Femur (tissue), 1 donor: Measurements from ENCODE around the gene EIF2AK3.
A peak's percentile ranks its signal among the peaks of the same experiment; 100 is the strongest.
"Not testable (repeated sequence)": the region's sequence is repeated elsewhere in the genome, so short reads cannot be mapped to it uniquely, and the experiment has no call there.

Experiments used
- DNase-seq: peaks from one replicate; pipeline ENCODE4 v3.0.0-alpha.2; 2017

Gene EIF2AK3

DNA sequence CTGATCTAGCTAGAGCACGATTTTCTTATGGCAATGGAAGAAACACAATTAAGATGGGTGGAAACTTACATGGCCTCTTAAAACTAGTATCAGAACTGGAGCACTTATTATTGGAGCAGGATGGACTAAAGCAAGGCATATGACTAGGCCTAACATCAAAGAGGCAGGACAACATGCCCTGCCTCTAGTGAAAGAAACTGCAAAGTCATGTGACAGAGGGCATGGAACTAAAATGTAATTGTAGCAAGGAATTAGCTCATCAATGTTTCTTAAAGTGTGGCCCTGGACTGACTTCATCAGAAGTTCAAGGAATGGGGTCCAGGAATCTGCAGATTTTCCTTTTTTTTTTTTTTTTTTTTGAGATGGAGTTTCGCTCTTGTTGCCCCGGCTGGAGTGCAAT is 5.3 kb upstream of the EIF2AK3 start:
- no peak for DNase-seq

DNA sequence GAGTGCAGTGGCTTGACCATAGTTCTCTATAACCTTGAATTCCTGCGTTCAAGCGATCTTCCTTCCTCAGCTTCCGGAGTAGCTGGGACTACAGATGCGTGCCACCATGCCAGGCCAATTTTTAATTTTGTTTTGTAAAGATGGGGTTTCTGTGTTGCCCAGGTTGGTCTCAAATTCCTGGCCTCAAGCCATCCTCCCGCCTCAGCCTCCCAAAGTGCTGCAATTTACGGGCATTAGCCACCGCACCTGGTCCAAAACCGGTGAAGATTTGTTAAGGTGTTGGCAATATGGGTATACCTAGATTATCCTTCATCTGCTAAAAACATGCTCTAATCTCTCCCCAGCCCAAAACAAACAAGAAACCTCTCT is 1.3 kb upstream of the EIF2AK3 start:
- no peak for DNase-seq

DNA sequence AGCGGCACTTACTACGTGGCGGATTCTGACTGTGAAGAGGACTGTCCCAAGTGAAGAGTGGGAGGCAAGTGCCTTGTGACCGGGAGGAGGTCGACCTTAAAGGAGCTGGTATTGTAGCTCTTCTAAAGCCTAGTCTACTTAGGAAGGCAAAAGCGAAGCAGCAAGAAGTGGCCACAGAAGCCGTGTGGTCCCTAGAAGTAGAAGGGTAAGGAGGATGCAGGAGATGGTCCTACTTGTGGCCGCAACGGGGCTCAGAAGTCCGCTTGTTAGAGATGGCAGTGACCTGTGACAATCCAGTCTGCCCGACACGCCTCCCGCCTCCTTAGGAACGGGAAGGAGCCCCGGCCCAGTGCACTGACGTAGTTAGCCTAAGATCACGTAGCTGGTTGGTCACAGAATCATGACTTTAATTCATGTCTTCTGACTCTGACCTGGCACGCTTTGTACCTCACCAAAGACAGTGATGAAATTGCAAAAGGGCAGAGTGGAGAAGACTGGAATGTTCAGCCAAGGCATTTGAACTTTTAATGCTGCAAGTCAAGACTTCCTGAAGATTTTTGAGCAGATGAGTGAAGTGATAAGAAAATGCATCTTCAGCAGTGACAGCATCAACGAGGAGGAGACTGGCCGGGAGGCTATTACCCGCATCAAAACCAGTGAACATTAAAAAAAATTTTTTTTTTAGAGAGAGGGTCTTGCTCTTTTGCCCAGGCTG is 749 bp upstream of the EIF2AK3 start:
- peak; percentile 92 for DNase-seq

DNA sequence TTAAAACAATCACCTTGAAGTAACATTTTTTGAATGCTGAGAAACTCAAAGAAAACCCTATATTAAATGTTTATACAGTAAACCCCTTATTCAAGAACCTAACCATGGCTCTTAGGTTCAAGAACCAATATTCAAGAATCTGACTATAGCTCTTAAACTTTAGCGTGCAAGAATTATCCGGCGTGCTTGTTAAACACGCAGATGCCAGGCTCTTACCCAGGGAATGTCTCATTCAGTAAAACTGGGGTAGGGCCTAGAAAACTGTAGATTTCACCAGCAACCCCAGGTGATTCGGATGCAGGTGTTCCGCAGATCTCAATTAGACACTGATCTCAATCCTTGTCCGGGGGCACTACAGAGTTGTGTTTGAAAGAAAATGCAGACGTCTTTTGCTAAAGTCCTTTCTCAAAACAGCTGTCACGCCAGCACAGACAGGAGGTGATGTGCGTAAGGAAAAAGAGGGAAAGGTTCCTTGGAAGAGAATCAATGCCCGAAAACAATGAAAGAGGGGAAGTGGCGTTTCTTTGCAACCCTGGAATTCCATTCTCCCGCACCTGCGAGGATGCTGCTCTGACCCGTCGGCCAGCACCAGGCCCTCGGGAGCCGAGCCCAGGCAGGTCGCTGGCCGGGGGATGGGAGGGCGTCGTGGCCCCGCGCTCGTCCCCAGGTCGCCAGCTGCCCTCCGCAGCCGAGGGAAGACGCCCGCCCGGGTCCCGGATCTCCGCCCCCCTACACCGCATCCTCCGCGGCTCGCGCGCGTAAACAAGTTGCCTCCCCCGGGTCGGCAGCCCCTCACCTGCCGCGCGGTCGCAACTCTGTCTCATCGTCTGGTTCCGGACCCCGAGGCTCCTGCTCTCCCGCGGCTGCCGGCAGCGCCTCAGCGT is 851 bp downstream of the EIF2AK3 start:
- DNase-seq: peak; percentile 63

DNA sequence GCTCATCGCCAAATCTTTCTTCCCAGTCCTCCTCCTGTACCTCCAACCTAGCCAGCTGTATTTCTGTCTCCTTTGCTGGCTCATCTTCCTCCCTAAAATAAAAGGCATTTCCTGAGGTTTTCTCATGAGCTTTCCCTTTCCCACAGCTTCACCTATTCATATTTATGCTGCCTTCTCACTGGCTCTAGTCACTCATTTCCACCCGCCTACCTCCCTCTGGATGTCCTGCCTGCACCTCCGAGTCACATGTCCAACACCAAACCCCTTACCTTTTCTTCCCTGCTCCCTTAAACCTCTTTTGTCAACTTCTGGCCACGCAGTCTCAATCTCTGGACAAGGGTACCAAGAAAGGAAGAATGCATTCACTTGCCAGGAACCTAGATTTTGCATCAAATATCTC is 2.8 kb downstream of the EIF2AK3 start:
- DNase-seq: no peak

DNA sequence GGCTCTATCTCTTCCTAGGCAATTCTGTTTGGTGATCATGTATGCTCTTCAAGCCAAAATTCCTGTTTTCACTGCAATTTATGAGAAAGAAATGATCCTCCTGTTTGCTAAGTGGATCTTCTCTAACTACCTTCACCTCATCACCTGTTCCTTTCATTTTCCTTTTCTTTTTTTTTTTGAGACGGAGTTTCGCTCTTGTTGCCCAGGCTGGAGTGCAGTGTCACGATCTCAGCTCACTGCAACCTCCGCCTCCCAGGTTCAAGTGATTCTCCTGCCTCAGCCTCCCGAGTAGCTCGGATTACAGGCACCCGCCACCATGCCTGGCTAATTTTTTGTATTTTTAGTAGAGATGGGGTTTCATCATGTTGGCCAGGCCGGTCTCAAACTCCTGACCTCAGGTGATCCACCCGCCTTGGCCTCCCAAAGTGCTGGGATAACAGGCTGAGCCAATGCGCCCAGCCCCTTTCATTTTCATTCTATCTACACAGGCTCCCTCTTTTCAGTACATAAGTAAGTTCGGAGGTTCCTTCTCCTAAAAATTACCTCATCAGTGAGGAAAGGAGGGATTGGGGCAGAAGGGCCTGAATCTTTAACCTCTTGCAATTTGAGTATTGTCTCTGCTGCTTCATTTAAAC is 3.3 kb downstream of the EIF2AK3 start:
- DNase-seq: not testable (repeated sequence)

DNA sequence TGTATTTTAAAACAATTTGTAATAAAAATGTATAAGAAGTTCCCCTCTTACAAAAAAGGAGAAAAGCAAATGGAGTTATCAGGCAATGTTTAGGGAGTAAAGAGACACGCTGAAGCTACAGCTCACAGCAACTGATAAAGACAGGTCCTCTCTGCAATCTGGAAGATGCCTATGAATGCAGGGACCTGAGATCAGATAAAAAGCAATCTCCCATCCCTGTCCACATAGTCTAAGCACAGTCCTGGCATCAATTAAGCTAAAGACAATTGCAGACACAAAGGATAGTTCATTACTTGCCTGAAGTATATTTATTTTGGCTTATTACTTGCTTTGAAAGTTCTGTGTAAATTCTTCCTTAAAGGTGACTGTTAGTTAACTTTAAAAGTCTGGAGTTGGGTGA is 5.0 kb downstream of the EIF2AK3 start:
- no peak for DNase-seq

DNA sequence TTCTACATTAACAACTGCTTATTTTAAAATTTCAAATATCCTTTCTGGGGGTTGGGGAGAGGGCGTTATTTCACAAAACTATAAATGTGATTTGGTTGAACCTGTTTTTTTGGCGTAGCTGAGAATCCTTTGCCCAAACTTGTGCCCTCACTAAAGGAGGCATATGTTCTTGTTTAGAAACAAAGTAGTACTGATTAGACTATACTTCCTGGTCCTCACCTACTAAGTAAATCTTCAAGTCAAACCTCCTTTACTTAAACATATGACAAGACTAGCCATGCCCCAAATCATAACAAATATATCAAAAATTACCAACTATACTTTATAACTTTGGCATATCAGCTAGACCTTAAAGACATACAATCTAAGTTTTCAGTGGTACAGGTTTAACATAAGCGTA is 5.8 kb downstream of the EIF2AK3 start:
- DNase-seq: no peak

DNA sequence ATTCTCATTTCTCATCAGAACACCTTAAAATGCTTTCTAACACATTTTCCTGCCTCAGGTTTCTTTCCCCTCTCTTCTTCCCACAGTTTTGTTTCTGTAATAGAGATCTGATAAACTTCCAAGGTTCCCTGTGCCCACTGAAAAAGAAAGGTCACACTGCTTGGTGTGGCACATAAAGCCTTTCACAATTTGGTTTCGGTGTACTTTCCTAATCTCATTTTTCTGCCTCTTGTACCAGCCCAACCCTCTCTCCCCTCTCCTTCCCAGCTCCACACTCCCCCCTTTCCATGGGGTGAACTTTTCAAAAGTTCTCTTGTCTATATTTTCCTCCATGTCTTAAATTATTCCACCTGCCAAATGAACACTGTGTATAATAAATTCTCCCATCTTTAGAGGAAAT is 7.2 kb downstream of the EIF2AK3 start:
- DNase-seq: no peak

DNA sequence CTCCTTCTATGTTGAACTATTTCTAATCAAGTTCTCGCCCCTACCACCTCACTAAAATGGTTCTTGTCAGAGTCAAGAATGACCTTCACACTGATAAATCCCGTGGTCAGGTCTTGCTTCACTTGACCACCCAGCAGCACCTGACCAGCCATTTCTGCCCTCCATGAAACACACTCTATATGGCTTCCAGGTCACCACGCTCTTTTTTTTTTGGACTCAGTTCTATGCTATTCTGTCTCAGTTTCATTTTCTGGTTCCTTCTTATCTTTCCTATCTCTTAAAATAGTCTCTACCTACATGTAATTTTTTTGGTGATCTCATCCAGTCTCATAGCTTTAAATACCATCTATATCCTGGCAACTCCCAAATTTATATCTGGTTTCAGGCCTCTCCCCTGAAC is 11.4 kb downstream of the EIF2AK3 start:
- no peak for DNase-seq

DNA sequence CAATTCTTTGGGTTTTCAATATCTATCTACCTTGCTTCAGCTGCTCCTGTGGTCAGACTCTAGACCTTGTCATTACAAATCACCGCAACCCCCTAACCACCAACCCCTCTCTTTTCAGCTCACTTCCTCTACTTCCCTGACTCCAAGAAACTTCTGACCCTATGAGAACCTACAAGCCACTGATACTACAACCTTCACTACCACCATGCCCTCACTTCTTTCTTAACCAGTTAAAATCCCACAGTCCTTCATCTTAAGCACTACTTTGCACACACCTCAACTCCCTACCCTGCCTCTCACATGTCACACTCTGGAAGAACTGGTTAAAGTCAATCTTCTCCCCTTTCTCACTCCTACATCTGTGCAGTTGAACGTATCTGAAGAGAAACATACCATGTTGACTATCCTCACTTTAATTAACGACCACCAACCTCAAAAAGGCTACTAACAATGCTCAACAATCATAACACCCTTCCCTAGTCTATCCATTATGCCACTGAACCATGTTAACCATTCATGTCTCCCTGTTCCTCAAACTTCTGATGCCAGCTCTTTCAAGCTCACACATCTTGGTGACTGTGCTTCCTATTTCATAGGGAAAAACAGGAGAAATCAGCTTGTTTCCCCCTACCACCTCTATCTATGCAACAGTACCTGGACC is 12.6 kb downstream of the EIF2AK3 start:
- no peak for DNase-seq

DNA sequence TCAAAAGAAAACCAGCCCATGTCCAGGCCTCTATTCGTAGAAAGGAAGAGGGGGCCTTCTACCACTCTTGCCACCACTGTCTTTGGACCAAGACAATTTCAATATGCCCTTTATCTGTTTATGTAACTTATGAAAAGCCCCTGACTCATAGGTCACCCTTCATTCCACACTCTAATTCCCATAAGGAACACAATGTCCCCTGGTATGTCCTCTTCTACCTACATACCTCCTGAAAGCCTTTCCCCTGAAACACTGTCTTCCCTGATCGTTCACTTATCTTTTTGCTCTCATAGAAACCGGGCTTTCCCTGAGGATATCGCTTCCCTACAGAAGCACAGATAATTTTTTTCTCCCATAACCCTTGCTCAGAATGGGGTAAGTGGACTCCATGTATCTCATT is 13.3 kb downstream of the EIF2AK3 start:
- no peak for DNase-seq

DNA sequence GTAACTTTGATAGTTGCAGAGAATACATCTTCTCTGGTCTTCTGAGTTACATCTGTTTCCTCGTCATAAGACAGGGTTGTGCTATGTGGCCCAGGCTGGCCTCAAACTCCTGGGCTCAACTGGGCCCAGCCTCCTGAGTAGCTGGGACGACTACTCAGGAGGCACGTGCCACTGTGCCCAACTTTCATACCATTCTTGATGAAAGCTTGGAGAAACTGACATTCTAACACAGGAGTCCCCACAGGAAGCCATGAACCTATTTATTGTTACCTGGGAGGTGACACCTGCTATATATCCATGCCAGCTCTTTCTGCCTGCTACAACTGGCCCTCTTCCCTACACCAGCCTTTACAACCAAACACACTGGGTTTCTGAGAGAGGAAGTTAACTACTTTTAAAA is 19.1 kb downstream of the EIF2AK3 start:
- DNase-seq: no peak

DNA sequence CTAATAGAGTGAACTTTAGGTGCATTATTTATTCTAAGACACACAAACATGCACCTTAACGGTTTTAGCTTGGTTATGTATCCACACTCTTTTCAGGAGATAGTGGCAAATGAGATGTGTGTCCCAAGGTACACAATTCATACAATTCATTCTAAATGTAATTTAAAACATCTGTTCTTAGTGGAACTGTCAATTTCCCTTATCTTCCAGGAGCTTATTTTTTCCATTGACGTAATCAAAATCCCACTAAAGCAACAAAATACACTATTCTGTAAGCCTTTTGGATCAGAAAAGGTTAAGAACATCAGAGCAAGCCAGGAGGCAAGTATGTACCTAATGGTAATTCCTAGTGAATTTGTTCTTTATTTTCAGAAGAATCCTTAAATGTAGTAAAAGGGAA is 19.8 kb downstream of the EIF2AK3 start:
- DNase-seq: no peak

DNA sequence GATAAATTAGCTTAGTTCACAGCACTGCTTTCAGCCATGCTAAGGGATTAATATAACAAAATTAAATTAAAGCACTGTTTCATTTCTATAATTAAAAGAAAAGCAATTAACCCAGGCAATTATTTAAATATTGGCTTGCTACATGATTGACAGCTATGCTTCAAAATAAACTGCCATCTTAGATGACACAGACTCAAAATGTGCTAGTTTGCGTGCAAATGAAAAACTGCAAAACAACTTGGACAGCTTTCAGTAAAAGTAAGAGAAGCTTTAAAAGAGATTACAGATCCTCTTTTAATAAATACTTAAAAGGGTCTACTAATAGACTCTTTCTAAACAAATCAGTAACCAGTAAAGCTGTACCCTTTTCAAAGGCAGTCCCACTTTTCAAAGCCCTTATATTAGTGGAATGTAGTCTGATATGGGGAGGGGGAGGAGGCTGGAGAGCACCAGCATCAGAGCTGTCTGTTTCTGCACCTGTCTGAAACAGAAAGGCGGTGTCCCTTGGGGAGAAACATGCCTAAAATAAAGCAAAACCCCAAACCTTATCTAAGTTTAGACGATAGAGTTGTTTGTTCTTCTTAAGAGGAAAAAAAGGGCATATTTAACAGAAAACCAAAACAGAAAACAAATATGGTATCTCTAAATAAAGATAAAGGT is 20.8 kb downstream of the EIF2AK3 start:
- no peak for DNase-seq

DNA sequence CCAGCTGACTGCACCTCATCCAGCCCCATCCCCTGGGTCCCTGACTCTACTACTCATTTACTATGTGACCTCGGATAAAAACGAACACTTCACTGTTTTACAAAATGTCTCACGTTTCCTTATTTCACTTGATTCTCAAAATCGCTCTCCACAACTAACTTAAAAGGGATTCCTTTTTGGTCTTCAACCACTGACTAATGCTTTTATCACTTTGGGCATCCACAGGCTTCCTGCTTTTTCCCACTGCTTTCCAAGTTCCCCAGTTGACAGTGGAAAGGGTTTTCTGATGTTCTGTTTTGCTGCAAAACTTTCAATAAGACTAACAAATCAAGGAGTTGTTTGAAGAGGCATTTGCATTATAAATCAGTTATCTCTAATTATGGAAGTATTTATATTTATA is 24.1 kb downstream of the EIF2AK3 start:
- no peak for DNase-seq

DNA sequence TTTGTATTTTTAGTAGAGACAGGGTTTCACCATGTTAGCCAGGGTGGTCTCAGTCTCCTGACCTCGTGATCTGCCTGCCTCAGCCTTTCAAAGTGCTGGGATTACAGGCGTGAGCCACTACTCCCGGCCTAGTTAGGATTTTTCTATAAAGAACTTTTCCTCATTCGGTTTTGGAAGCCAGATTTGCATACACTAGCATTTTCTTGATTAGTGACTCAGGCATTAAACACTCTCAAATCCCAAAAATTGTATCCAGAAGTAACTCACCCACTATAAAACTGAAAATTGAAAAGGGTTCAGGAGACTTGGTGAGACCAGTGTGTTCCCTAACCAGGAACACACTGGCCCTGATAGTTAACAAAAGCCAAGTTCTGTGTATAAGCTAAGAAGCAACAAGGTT is 25.2 kb downstream of the EIF2AK3 start:
- no peak for DNase-seq

DNA sequence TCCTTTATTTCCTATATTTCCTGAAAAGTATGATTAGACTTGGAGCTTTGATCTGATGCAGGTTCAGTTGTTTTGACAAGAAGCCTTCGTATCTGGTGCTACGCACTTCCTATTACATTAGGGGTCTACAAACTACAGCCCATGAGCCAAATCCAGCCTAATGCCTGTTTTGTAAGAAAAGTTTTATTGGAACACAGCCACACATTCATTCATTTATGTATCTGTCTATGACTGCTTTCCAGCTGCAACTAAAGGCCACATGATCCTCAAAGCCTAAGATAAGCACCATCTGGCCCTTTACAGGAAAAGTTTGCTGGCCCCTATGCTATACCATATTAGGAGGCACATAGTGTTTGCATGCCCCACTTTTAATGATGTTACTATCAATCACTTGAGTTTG is 26.0 kb downstream of the EIF2AK3 start:
- no peak for DNase-seq

DNA sequence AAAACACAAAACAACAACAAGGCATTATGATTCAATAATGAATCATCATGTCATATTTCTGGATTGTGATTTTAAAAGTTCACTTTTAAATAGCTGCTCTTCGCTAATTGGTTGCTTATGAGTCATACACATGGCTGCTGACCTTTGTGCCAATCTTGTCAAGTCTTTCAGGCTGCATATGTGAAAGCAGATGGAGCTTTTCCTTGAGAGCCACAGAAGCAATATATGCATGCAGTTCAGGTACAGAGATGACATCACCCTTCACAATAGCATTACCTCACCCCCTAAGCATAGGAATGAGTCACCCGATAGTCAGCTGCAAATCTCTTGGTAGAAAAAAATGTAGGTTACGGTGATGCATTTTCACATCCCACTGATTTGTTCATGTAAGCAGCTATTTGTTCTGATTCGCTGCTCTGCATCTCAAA is 27.2 kb downstream of the EIF2AK3 start:
- DNase-seq: peak; percentile 34

DNA sequence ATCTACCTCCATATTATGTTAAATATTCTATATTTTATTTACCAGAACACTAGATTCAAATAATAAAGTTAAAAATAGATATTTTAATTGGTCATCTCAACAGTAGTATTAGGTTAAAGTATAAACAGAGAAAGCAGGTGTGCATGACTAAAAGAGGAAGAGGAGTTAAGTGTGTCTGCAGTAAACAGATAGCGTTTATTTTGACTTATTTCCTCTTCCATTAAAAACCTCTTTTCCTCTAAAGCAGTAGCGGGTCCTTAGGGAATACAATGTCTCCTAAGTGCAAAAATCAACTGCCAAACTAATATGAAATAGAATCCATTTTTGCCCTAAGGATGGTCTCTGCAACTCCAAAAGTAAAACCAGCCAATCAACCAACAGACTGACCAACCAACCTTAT is 27.7 kb downstream of the EIF2AK3 start:
- no peak for DNase-seq

DNA sequence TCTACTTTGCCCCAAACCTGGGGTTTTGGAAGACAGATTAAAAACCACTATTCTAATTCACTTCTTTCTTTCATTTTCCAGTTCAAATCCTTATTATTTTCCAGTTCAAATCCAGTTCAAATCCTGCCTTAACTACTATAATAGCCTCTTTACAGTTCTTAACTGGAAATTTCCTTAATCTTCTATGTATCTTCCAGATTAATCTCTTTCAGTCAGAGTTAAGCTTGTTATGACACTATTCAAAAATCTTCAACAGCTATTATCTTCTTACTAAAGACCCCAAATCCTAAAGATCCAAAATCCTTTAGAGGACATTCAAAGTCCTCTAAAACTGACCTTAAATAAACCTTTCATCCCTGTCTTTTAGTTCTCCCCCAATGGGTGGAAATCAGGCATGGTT is 30.1 kb downstream of the EIF2AK3 start:
- DNase-seq: no peak

DNA sequence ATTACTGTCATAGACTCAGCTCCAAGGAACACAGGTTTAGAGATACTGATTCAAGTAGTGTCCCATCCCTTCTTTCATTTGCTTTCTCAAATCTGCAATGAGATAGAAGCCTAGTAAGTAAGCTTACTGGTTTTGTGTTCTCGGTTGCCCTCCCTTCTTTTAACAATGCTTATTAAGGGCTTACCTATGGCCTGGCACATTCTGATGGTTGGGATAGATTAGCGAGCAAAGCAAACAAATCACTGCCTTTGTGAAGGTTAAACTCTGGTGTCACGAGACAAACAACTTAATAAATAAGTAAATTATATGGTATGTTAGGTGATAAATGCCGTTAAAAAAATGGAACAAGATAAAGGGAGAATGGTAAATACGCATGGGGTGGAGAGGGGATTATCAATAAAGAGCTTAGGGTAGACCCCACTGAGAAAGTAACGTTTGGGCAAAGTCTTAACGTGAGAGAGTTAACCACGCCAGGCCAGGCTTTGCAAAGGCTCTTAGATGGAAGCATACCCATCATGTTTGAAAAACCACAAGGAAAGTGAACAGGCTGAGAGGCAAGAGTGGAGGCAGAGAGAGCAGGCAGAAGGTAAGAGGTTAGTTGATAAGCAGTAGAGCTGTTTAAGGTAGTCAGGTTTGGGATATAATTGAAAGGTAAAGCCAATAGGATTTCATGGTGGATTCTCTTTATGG is 31.0 kb downstream of the EIF2AK3 start:
- no peak for DNase-seq
